Measurements from ENCODE around the gene PRR20G.
"Not testable (repeated sequence)": the region's sequence is repeated elsewhere in the genome, so short reads cannot be mapped to it uniquely, and the experiment has no call there.

PRR20G gene

DNA sequence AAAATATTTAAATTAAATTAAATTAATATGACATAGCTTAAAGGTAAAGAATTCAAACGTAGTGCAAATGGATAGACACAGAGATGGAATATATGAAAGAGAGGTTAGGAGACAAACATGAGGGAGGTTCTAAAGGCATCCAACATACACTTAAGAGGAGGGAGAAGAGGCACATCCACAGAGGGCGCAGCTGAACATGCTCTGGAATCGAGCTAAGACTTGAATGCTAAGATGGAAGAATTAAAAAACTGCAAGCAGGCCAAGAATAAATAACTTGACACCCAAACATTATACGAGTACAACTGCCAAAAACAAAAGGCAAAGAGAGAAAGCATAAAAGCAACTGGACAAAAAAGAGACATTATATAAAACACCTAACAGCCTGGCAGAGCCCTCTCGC lies 9.1 kb upstream of the PRR20G start:
- DNase-seq = no peak

DNA sequence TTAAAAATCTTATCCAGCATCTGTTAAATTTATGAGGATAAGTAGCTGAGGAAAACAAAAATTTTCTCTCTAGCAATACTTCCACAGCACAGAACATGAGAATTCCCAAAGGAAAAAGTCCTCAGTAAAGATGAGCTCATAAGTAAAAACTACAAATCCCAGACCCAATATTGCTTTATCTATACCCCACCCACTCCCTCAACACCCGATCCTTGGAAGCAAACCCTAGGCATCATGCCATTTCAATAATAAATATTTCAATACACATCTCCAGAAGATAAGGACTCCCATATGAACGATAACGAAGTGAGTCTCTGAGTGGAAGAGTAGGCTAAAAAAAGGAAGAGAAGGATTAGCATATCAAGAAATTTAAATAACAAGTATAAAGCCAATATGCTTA lies 8.3 kb upstream of the PRR20G start:
- DNase-seq = no peak

DNA sequence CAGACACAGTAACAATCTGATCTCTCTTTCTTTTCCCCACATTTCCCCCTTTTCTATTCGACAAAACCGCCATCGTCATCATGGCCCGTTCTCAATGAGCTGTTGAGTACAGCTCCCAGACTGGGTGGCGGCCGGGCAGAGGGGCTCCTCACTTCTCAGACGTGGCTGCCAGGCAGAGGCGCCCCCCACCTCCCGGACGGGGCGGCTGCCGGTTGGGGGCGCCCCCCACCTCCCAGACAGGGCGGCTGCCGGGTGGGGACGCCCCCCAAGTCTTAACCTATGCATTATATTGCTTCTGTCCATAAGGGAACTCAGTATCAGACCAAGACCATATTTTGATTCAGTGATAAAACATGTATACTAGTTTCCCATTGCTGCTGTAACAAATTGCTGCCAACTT lies 5.8 kb upstream of the PRR20G start:
- not testable (repeated sequence) for DNase-seq

DNA sequence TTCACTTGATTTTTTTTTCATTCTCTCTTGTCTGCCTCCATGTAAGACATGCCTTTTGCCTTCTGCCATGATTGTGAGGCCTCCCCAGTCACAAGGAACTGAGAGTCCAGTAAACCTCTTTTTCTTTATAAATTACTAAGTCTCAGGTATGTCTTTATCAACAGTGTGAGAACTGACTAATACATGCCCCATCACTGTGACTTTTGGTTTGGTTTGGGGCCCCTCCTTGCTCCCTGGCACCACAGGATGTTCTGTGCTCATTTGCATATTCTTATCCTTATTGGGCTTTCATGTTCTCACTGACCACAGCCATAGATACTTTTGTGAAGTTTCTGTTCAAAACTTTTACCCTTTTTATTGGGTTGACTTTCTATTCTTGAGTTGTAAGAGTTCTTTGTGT lies 3.8 kb upstream of the PRR20G start:
- DNase-seq = no peak

DNA sequence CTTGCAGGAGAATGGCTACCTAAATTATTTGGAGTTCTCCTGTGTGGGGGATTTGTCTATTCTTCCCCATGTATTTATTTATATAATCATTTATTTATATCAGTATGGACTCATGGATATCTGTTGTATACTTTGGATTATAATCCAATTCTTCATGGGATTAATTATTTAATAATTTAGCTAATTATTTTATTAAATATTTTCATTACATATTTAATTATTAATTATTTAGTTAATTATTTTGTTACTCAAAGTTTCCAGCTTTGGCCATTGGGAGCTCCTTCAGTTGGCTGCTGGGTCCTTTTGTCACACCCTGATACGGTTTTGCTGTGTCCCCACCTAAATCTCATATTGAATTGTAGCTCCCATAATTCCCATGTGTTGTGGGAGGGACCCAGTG lies 3.3 kb upstream of the PRR20G start:
- DNase-seq = no peak

DNA sequence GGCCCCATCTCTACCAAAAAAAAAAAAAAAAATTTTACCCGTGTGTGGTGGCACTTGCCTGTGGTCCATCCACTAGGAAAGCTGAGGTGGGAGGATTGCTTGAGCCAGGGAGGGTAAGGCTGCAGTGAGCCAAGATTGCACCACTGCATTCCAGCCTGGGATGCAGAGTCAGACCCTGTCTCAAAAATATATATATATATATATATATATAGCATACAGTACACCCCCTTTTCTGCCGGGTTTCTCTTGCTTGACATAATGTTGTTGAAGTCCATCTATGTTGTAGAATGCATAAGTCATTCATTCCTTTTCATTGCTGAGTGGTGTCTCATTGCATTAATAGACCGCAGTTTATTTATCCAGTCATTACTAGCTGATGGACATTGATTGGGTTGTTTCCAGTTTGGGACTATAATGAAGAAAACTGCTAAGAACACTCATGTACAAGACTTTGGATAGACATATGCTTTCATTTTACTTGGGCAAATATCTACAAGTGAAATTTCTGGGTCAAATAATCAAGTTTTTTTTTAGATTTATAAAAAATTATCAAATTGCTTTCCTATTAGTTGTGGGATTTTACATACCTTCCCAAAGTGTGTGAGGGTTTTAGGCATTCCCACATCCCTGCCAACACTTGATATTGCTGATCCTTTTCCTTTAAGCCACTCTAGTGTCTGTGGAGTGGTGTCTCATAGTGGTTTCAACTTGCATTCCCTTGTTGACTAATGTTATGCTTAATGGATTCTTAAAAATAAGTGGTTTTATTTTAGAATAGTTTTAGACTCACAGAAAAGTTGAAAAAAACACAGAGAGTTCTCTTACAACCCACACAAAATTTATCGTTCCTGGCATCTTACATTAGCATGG lies 2.1 kb upstream of the PRR20G start:
- peak; percentile 48 for DNase-seq

DNA sequence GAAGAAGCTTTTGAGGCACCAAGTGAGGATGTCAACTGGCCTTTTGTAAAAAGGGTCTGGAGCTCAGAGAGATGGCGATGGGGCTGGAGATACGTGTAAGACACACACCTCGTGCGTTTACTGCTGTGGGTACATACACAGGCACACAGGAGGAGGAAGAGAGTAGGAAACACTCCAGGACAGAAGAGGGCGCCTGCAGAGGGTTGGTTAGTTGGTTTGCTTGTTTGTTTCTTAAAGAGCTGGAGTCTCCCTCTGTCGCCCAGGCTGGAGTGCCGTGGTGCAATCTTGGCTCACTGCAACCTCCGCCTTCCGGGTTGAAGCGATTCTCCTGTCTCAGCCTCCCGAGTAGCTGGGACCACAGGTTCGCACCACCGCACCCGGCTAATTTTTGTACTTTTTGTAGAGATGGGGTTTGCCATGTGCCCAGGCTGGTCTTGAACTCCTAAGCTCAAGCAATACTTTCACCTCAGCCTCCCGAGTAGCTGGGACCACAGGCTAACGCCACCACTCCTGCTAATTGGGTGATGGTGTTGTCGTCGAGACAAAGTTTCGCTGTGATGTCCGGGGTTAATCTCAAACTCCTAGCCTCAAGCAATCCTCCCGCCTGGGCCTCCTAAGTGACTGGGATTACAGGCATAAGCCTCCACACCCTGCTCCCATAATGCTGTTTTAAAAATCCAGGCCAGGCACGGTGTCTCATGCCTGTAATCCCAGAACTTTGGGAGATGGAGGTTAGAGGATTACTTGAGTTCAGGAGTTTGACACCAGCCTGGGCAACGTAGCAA lies 1.3 kb upstream of the PRR20G start:
- peak; percentile 48 for DNase-seq

DNA sequence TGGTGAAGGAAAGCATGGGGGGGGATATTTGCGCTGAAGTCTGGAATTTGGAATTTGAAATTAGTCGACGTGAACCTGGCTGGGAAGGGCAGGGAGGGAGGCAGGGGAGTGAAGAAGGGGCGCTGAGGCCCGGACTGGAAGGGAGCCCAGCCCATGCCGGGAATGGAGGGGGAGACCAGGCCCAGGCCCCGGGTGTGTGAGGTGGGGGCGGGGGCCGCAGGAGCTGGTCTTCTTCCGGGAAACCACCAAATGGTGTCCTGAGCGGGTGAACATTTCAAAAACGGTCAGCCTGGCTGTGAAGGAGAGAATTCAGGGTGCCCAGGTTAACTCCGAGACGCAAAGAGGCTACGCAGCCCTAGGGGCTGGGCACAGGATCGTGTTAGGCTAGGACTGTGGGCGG lies 497 bp upstream of the PRR20G start:
- no peak for DNase-seq

DNA sequence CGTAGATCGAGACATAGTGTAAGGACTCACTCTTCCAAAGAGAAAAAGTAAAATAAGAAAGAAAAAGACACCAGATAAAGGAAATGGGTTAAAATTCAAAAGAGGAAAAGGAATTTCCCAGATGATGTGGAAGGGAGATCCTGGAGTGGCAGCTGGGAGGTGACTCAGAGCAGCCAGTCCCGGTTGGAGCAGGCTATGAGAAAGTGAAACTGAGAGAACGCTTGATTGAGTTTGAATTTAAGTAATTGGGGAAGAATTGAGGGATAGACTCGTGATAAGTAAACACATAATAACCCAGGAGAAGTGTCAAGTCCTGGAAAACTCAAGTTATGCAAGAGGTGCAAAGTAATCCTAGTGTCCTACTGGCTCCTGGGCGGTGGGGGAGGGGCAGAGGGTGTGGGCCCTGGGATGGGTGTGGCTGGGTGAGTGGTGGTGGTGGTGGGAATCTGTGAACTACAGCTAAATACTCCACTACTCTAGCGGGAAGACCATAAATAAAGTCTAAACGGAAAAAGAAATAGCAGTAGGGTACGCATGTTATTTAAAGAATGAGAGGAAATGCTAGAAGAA lies 1.2 kb downstream of the PRR20G start:
- no peak for DNase-seq

DNA sequence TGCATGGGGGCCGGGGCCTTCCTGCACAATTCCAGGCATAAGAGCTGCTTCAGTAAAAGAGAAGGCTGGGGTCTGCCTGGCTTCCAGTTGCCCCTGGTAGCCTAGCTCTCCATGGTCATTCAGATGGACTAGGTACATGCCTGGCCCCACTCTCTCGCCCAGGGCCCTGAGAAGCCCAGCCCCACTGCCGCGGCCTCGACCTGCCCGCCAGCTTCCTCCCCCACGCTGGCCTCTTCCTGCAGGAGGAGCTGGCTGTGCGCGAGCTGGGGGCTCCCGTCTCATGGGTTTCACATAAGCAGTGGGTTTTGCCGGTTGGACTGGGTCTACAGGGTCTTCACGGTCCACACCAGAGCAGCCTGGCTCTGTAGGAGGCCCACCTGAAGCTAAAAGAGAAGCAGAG lies 3.6 kb downstream of the PRR20G start:
- no peak for DNase-seq

DNA sequence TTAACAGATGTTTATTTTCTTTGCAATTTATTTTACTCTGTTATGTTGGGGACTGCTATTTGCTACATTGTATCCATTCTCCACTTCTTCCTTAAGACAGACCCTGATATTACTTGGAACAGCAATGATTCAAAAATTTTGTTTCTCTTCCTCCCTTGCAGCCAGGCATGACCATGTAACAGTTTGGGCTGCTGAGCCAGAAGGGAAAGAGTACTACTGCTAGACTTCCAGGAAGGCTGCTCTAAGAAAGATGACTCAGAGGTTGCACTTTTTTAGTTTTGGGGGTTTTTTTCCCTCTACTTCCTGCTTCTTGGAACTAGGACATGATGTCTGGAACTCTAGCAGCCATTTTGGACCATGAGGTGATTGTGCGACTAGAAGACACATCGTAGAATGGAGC lies 10.3 kb downstream of the PRR20G start:
- DNase-seq = no peak

DNA sequence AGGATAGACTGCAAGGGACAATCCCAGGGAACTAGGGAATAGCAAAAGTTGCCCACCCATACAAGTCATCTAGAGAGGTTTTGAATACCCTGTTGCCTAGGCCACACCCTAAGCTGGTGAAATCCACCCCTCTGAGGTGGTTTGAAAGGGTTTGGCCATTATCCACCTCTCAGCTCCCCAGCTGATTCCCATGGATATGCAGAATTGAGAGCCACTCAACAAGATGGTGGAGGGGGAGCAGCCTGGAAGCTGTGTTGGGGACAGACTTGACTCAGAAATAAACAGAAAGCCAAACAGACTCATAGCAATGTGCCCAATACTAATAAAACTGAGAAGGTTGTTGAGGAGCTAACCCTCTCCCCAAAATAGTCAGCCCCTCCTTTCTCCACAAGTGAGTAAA lies 10.9 kb downstream of the PRR20G start:
- no peak for DNase-seq

DNA sequence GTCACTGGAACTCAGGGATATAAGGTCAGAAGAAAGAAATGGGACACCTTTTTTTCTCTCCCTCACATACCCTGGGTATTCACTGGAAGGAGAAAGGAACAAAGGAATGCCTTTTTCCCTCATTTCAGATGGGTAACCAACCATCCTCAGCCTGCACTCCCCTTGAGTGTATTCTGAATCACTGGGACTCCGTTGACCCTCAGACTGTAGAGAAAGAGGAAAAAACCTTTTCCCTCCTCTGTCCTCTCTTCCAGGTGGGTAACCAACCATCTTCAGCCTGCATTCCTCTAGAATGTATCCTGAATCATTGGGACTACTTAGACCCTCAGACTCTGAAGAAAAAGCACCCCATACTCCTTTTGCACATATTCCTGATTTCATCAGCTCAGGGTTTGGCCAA lies 11.4 kb downstream of the PRR20G start:
- no peak for DNase-seq

DNA sequence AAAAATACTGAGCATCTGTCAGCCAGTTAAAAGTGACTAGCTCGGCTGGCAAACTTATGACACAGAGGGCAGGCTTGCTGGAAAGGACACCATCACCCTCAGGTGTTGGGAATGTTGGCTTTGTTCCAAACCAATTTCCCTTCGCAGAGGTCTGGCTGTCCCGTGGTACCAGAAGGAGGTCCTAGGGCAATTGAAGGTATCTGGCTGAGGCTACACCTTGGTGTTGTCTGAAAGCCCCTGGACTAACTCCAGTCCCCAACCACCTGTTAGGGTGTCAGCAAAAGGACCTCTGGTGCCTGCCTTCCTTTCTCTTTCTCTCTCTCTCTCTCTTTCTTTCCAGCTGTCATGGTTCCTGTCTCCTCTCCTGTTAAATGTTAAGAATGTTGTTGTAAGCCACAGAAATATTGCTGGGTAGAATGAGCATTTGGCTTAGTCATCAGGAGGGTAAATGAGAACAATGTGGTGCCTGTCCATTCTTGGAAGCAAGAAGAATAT lies 12.5 kb downstream of the PRR20G start:
- no peak for DNase-seq

DNA sequence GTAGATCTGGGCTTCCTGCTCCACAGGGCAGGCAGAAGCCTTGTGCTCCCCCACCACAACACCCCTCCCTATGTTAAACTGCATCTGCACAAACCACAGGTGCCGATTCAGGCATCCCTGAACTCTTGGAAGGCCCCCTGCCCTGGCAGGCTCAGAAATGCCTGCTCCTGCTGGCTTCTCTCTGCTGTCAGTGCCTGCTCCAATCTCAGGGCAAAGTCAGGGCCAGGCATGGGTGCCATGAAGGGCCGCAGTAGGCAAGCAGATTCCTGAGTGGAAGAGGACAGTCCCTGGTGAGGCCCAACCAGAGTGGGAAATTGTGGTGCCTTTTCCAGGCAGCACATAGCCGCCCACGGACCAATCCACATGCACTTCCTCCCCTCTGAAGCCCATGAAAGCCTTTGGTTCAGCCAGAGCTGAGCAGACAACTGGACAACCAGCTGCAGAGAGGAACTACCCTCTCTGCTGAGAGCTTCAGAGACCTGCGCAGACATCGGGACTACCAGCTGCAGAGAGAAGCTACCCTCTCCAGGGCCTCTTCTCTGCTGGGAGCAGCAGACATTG lies 13.6 kb downstream of the PRR20G start:
- no peak for DNase-seq

DNA sequence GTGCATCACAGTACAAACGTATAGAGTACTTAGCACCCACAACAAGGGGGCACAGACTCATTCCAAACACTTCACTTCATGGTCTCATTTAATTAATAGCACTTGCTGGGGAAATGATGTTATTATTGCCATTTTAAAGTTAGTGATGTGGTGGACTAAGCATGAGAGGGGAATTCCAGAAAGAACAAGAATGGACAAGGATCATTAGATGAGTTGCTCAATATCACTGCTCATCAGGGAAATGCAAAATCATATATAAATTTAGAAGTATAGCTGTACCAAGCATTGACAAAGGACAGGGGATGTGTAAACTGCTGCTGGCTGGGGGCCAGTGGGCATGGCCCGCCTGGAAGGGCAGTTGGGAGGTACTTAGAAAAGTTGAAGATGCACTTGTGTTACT lies 14.6 kb downstream of the PRR20G start:
- DNase-seq = no peak

DNA sequence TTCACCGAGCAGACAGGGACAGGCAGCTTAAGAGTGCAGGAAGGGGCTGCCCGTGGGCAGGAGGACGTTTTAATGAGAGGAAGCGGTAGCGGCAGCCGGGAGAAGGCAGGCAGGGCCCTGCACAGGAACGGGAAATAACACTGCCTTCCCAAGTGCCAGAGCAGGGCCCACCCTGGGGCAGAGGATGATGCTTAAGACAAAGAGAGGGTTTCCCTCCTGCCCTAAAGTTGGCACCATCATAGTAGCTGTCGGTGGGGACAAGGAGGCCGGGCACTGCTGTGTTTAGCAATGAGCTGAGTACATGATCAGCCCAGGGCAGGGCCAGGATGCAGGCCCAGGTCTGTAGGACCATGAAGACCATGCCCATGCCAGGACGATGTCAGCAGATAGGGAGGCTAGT lies 21.7 kb downstream of the PRR20G start:
- DNase-seq = no peak

DNA sequence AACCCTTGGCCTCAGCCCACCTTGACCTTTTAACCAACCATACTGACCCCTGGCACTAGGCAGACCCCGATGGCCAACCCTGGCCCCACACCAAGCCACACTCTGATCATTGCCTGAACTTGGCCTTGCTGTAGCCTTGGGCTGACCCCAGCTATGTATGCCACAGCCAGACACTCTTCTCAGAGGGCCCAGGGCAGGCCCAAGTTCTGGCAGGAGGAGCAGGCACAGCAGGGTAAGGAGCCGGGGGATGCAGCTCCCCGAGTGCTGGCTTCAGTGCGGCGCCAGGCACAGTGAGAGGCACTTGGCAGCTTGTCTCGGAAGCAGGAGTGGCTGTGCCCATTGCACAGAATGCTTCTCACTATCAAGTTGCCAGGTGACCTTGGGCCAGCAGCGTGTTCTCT lies 22.3 kb downstream of the PRR20G start:
- DNase-seq = no peak

DNA sequence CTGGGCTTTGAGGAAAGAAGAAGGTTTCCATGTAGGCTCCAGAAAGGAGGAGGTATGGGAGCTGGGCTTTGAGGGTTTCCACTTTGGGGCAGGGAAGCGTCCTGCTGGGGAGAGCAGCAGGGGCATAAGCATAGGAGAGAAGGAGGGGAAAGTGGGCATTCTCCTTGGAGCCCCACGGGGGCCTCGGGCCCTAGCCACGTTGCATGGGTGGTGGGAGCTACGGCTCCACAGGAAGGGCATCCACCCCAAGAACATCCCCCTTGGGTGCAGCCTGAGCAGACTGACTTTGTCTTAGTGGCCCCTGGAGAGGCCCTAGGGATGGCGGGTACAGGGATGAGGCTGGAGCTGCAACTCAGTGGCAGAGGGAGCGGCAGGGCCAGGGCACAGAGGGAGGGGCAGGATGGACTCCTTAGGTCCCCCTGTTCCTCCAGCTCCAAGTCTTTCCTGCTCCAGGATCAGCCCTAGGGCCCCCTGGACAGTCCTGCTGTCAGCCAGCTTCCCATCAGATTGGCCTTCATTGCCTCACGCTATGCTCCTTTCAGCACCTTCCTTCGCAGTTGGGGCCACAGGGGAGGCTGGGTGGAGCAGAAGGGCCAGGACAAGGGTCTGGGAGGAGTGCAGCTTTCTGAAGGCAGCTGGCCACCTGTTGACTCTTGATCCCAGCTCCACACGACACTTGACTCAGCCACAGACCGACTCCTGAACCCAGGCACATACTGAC lies 22.9 kb downstream of the PRR20G start:
- no peak for DNase-seq

DNA sequence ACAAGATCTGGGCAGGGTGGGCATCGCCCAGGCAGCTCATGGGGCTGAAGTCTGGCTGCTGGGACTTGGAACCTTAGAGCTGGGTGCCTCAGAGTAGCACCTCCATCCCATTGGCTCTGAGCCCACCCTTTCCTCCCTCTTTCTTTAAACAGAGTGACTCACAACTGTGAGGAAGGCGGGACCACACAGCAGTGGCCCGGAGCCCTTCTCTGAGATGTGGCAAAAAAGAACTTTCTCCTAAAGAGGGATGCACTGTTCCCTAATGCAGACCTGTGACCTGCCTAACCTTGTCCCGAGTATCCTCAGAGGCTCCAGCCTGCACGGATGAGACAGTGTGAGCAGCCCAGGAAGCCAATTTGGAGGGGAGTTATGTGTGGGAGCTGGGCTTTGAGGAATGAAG lies 23.6 kb downstream of the PRR20G start:
- no peak for DNase-seq

DNA sequence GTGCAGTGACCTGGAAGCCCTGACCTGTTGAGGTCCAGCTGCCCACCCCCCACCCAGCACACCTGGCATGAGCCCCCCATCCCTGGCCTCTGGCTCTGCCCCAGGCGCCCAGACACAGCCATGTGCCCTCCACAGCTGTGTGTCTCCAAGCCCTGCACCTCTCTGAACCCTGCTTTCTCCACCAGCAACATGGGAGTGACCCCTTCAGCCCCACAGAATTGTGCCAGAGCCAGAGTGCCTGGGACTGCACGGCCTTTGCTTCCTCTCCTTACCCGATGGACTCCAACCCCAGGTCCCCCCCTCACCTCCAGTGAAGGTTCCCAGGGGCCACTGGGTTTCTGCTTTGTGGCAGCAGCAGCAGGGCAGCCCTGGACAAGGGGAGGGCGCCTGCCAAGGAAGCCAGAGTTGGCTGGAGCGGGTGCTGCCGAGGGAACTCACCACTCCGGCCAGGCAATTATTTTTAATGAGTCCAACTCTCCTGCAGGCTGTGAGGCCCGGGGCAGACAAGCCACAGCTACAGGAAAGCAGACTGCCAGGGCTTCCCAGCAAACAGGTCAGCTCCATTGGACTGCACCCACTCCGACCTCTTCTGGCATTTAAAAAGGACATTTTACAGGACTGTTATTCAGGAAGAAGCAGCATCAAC lies 24.1 kb downstream of the PRR20G start:
- DNase-seq = no peak

DNA sequence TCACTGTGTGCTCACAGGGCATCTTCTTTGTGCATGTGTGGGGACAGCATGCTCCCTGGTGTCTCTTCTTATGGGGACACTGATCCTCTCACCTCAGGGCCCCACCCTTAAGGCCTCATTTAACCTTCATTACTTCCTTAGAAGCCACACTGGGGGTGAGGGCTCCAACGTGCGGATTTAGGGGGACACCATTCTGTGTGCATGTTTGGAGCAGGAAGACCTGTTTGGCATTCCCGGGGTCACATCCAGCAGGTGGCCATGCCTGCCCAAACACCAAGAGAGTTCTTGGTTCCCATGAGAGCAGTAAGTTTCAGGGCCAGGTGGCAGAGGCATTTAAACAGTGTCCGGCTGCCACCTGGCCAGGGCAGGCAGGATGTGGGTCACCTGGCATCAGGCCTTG lies 24.8 kb downstream of the PRR20G start:
- no peak for DNase-seq

Data from NCI-H82 (cell line).